HG02623 (cell line): ENCODE measurements around the gene STAMBPL1.

Experiments
- ATAC-seq: cut with Tn5 transposase; IDR thresholded peaks from one replicate; pipeline ENCODE4 v1.9.1; 2021; ENCODE audit warnings: moderate library complexity; ENCODE audit not compliant: unreplicated experiment

STAMBPL1 gene

DNA sequence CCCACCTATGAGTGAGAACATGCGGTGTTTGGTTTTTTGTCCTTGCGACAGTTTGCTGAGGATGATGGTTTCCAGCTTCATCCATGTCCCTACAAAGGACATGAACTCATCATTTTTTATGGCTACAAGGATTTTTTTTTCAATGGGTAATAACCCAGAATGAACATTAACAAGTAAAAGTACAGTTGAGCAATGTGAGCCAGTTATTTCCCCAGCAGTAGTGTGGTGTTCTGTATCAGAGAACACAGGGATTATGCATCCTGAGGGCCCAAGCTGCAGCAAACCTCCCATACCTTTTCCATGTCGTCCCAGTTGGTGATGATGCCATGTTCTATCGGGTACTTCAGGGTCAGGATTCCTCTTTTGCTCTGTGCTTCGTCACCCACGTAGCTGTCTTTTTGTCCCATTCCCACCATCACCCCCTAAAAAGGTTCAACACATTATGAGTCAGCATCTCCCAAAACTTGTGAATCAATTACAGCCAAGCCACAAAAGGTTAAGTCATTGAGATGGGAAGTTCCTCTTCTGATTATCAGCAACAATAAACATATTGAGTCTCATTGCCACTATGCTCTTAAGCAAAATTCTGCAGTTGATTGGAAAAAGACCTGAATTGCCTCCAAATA is 67.0 kb downstream of the STAMBPL1 start:
- ATAC-seq: no peak

DNA sequence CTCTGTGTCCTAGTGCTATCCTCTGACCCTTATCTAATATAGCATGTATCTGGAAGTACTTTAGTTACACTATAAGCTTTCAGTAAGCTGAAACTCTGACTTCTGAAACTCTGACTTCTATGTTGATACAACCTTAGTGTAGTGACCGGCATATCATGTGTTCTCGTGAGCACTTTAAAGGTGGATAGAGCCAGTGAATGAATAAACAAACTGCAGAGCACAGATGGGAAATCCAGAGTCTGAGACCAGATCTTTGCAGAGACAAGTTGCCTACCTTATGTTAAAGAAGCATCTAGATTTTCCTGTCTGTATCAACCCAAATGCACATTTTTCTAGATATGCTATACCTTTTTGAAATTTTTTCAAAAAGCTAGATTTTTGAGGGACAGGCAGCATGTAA is 69.0 kb downstream of the STAMBPL1 start:
- no peak for ATAC-seq

DNA sequence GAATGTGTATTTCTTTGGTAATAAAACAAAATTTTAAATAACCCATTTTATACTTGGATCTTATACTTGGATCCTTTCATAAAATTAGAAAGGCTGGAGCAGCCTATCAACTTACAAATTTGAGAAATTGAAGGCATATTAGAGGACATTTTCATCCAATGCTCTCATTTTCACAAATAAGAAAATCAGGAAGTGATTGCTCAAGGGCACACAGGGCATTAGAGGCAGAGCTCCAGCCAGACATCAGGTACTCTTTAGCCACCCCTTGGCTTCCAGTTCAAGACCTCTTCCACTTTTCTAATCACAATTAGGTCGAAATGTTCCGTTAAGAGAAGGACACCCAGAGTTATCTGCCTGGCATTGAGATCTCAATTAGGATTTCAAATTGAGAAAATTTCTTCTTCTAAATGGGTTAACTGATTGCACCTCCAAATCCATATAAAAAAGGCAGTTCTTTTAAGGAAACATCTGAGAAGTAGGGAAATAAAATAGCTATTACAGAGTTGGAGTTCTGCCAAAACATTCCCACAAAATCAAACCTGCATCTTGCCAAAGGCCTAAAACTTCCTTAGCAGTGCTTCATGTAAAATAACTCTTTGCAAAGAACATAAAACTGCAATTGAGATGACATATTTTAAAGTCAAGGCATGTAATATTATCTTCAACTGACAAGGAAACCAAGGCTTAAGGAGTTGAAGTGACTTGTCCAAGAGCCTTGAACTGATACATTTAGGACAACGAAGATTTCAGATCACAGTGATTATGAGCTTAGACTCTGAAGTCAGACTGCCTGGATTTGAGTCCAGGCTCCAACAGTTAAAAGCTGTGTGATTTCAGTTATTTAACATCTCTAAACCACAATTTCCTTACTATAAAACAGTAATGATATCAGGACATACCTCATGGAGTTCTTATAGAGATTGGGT is 70.1 kb downstream of the STAMBPL1 start:
- ATAC-seq: no peak

DNA sequence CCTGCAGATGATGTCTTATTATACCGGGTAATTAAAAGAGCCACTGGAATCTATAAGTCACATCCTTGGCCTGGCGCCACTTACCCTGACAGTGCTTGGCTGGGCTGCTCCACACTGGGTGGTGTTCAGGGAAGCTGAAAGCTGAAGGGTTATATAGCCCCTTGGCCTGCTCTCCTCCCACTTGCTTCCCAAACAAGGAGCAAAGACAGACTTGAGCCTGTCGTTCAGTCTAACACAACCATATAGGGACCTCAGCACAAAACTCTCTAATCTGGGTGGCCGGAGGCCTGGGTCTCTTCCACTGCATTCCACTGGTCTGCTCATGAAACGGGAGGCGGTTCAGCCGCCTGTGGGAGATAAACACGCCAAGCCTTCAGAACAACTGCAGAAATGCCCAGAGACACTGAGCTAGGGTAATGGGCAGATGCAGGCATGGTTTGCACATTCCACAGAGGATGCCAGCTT is 72.6 kb downstream of the STAMBPL1 start, which contains the start of gene ACTA2:
Gene ACTA2 (minus strand): TSS at position 127 of the 465 bp plus-strand sequence. CDS start 3,843 bp downstream, outside the sequence.
- no peak for ATAC-seq

DNA sequence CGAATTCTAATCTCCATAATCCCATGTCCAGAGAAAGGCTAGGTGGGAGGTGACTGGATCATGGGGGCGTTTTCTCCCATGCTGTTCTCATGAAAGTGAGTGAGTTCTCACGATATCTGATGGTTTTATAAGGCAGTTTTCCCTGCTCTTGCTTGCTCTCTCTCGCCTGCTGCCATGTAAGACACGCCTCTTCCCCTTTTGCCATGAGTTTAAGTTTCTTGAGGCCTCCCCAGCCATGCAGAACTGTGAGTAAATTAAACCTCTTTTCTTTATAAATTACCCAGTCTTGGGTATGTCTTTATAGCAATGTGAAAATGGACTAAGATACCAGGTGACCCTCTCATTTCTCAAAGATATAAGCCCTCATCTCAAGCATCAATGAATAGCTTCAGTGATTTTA is 73.6 kb downstream of the STAMBPL1 start:
- ATAC-seq: no peak

DNA sequence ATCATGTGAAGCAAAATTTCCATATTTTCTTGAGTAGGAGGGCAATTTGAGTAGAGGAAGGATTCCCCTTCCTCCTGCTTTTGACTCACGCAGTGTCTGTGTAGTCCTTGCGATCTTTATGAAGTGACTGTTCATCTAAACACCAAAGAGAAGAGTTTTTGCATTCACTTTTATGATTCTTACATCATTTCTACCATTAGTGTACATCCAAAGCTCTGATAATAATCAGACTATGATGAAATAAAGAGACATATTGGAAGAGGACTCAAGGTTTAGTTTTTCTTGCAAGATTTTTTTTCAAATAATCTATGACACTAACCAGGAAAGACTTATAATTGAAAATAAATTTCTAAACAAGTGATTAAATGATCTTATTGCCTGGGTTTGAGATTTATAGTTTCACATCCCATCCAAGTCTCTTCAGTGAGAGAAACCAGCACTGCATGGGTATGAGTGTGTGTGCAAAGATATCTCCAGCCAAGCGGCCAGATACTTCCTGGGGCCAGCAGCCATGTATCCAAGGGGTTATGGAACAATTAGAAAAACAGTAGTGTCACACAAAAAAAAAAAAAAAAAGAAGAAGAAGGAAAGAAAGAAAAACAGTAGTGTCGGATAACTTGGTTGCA is 74.5 kb downstream of the STAMBPL1 start:
- ATAC-seq: no peak

DNA sequence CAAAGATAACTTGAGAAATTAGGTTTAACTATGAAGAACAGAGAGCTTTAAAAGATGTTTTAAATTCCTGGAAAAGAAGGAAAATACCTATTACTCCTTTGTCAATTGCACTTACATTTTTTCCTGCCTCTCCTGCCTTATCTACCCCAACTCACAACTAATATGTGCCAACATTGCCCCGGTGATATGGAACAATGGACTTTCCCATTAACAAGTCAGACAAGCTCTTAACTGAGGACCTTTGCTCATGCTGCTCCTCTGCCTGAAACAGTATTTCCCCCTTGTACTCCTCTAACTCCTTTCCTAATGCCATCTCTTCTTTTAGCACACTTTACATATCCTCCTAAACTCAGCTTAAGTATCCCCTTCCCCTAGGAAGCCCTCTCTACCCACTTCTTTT is 77.3 kb downstream of the STAMBPL1 start:
- ATAC-seq: no peak

DNA sequence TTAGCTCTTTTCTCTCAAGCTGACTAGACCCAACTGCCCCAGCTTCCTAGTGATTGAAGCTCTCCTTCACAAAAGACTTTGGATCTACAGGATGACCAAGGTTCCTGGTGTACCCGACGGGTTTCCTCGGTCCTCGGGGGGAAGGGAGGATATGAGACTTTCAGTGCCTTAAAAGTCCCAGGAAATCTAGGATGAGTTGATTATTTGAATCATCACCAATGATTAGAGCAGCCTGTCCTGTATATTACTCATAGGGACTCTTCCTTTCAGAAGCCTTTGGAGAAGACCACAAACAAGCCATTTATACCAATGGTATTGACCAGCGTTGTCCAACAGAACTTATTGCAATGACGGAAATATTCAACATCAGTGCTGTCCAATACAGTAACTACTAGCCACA is 78.7 kb downstream of the STAMBPL1 start:
- ATAC-seq: no peak

DNA sequence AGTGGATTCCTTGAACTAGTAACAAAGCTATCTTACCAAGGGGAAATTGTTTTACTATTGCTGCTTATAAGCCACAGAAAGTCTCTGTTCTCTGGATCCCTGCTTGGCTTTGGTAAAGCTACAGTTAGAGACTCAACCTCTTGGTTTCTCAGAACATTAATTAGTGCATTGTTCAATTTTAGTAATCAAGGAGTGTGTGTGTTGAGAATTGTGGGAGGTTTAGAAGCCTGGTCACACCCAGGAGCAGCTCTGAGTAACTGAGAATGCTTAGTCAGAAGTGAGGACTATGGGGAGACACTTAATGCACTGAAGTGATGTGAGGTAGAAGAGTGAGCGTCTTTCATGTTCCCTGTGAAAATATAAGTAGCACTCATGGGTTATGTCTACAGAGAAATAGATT is 80.8 kb downstream of the STAMBPL1 start:
- ATAC-seq: no peak

DNA sequence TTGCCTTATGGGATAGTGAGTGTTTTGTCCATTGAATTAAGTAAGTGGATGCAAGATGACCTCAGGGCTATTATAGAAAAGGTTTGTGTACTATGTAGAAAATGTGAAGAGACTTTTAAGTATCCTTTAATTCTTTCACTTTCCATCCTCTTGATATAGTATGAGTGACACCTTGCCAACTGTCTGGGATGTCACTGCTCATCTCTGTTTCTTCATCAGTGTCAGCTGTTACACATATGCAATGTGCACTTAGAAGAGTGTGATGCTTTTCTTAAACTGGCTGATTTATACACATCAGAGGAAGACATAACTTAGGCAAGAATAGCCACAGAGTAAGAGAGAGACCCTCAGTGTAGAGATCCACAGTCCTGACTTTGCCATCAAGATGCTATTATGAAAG is 81.2 kb downstream of the STAMBPL1 start:
- ATAC-seq: no peak

DNA sequence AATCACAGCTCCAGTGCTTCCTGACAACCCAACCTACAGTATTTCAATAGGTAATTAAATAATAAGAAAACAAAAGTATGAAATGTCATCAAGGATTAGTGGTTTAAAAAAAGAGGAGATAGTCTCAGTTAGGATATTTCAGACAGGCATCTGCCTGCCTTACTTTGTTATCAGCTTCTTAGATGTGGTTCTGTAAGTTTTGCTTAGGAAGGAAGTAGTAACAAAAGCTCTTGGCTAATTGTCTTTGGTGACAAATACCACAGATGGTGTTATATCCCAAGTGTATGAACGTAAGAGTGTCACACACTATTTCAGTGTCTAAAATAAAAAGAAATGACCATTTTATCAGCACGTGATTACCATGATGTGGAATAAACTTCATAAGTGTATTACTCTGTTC is 82.3 kb downstream of the STAMBPL1 start:
- ATAC-seq: no peak

DNA sequence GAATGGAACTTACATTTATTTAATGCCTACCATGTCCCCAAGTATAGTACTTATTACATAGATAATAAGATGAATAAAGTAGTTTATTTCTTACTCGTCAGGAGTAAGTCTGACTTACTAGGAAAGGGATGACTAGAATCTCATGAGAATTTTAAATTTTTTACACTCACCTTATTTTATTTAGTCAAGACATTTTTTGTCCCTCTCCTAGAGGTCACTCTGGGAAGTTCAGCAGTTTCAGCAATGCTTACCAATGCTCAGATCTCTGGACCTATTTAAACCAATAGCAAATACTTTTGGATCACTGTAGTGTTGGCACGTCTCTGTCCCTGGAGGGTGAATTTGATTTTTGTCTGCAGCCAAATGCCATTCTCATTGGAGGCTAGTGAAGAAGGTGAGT is 83.3 kb downstream of the STAMBPL1 start:
- no peak for ATAC-seq

DNA sequence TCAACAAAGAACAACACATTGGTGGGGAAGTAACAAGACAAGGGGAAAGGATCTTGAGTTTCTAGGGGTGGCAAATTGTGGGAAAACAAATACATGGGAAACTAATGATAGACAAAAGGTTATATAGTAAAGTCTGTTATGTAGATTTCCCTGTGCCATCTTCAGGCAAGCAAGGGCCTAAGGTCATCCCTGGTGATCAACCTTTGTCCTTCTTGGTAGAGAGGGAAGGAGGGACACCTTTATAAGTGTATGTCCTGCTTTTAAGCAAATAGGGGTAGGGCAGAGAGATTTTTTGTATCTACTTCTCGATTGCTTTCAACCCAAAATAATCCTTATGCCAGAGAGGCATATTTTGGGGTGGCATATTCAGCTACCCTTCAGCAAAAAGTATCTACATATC is 84.3 kb downstream of the STAMBPL1 start:
- ATAC-seq: no peak

DNA sequence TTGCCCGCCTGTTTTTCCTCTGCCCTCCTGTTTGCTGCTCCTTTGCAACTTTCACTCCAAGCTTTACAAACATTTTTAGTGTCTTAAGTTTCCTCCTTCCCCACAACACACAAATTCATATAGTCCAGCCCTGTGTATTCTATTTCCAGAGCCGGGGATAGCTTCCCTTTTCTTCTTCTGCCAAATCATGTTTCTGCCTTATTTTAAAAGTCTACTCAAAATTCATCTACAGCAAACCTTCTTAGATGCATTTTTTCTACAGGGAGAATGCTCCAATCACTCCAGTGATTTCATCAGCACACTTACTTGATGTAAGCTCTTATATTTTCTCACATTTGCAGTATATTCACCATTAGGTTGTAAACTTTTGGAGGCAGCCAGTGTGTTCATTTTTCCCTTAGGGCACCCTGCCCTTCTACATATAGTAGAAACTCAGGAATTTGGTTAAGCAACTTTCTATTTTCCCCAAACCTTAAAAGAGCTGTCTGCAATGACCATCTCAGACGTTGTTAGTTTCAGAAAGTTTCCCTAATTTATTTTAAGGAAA is 84.9 kb downstream of the STAMBPL1 start:
- ATAC-seq: no peak

DNA sequence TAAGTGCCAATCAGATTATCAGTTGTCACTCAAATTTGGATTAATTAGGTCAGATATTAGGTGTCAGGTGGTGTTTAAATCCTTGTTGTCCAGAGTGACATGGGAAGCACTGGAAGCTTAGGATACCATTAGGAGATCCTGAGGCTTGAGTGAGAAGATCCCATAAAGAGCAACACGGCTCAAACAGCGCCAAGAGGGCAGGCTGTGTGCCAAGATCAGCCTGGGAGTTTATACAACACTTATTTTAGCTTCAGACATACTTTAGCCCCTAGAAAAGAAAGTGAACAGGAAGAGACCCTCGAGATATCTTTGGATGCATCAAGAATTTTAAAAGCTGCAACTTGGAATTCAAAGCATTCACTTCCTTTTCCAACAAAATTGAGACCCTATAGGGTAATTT is 86.8 kb downstream of the STAMBPL1 start:
- no peak for ATAC-seq

DNA sequence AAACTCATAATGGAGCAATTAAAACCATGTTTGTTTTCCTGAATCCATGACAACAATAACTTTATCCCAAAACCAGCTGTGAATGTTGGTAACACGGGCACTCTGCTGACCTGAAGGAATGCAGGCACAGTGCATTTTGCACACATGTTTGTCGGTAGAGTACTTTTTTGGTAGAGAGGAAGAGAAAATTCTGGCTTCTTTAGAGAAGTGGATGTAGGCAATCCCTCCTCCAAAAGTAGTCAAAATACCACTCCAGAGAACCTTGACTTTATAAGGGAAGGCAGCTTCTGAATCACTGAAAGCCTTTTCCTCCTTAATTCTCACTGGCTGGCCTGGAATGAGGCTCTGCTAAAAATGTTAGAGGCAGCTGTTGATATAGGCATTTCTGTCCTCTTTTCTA is 88.3 kb downstream of the STAMBPL1 start:
- ATAC-seq: no peak

DNA sequence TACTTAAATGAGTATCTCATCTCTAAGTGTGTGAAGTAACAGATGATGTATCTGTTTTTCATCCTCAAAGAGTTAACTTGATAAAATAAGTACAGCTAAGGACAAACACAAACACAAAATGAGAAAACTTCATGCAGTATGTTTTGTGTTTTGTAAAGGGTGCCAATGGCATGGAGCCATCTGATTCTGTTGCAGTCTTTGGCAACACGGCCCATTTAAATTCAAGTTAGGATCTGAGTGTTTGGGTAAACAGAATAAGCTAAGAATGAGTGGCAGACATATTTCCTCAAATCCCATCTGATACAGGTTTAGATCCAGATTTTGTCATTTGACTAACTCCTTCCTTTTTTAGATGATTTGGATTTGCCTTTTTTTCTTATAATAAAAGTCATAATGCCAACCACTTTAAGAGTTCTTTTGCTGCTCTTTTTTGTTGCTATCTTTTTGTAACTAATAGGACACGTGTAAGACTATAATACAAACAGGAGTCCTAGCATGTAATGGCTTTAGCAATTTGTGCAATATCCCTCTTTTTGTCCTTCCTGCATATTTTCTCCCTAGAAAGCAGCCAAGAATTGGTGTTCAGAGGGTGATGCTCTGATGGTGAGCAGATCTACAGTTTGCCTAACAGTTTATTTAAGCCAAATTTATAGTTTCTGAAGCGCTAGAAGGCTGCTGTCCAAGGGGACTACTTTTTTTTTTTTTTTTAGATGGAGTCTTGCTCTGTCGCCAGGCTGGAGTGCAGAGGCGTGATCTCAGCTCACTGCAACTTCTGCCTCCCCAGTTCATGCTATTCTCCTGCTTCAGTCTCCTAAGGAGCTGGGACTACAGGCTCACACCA is 91.4 kb downstream of the STAMBPL1 start:
- ATAC-seq: no peak
